GOT3 (cell line): Measurements from ENCODE around the gene KRTAP4-16.
"Not testable (repeated sequence)": the region's sequence is repeated elsewhere in the genome, so short reads cannot be mapped to it uniquely, and the experiment has no call there.

ENCODE experiments used
- DNase-seq: peaks from one replicate; lab custom pipeline; 2025; ENCODE audit warnings: mixed read lengths; lab: John Stamatoyannopoulos, UW

The KRTAP4-16 gene

DNA sequence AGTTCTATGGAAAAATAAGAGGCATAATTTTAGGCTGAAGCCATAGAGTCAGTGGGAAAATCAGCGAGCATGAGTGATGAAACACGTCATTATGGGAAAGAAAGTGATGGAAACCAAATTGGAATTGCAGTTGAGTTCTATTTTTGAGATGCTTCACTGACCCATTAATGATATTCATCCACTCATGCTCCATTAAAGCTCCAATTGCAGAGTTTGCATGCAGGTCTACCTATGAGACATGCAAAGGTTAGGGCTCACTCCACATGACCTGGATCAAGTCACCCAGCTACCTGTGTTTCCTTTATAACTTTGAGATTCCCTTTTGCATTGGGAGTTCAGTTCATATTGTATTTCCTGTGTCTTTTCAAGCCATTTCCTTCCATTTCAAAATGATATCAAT lies 28.3 kb downstream of the KRTAP4-16 start:
- no peak for DNase-seq

- no peak for DNase-seq
Observed at GRCh38 chr17:41071606-41072360, 30.2 kb downstream of the KRTAP4-16 start.

DNA sequence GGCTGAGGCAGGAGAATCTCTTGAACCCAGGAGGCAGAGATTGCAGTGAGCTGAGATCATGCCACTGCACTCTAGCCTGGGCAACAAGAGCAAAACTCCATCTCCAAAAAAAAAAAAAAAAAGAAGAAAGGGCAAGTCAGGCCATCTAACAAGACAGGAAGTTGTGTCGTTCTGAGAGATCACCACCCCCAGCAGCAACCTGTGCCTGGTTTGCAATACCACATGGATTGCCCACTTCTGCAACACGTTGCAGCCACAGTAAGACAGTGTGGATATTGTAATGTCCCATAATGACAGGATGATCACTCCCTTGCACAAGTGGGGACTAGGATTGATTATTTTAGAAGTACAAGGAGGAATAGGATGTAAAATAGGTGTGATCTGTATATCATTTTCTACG lies 33.0 kb downstream of the KRTAP4-16 start:
- DNase-seq = no peak

GRCh38 chr17:41067281-41067680 lies 34.7 kb downstream of the KRTAP4-16 start:
- no peak for DNase-seq

- no peak for DNase-seq
Observed at GRCh38 chr17:41065829-41066624, 36.0 kb downstream of the KRTAP4-16 start, which contains the start of gene KRTAP2-4. Gene KRTAP2-4, minus strand, starts transcription at chr17:41065879. Its CDS starts 34 bp downstream, at chr17:41065845.

- not testable (repeated sequence) for DNase-seq
Observed at GRCh38 chr17:41065016-41065689, 36.9 kb downstream of the KRTAP4-16 start.

GRCh38 chr17:41064301-41064700 lies 37.7 kb downstream of the KRTAP4-16 start:
- no peak for DNase-seq

DNA sequence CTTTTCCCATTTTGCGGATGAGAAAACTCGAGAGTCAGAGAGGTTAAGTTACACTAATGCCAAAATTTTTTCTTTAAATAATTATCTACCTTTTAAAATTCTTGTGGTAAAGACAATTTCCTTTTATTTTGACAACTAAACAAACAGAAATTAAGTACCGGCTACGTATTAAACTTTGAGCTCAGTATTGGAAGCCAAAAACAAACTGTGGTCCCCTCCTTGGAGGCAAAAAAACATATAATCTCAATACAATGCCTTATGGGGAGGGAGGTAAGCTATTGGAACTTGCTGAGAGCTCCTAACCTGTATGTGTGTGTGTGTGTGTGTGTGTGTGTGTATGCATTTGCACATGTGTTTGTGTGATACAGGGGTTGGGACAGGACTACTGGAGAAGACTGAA lies 38.6 kb downstream of the KRTAP4-16 start:
- no peak for DNase-seq

GRCh38 chr17:41061964-41062363 lies 40.0 kb downstream of the KRTAP4-16 start:
- no peak for DNase-seq

DNA sequence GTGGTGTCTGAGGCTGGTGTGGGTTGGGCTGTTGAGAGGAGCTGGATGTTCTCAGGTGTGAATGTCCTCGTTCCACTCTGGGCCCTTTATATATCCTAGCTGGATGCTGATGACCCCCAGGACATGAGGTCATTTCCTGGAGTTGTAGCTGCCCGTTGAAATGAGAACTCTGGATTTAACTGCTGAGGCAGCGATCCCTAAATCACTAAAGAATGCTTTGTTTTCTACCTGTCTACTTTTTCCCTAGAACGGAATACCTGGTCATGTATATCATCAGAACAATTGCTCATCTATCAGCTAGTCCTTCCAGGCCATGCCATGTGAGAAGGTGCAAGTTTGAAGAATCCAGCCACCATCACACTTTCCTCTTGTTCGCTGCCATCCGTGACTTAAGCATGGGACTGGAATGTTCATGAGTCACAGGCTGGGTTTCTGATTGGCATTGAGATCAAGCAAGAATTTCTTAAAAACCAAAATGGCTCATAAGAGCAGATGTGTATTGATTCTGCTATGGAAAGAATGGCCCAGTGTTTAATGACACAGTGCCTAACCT lies 41.9 kb downstream of the KRTAP4-16 start, which contains the start of gene KRTAP2-3:
Gene KRTAP2-3, minus strand, starts transcription at position 63 of the 553 bp plus-strand sequence. CDS start 64 bp downstream, outside the sequence.
- no peak for DNase-seq

DNA sequence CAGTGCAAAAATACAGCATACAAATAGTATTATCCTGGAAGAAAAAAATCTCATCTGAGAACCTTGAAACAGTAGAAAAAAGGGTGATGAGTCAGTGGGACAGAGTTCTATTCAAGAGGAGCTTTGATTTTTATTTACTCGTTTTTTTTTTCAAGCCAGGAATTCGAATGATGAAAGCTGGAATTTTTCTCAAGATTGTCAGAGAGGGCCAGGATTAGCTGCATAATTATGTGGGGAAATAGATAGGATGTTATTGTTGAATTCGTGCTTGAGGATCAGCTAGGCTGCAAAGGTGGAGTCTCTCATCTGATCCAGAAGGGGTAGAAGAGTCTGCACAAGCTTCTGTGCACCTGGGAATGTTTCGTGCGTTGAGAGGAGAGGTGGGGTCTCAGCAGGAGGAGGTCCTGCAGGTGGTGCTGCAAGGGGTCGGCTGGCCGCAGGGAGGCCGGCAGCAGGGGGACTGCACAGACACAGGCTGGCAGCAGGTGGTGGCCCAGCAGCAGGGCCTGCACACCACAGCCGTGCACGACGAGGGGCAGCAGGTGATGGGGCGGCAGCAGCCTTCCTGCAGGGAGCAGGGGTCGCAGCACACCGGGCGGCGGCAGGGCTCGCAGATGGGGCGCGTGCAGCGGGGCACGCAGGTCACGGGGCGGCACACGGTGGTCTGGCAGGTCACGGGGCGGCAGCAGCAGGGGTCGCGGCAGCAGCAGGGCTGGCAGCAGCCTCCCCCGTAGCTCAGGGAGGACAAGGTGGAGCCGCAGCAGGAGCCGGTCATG lies 42.5 kb downstream of the KRTAP4-16 start:
- DNase-seq = not testable (repeated sequence)

GRCh38 chr17:41058741-41059140 lies 43.3 kb downstream of the KRTAP4-16 start:
- no peak for DNase-seq

DNA sequence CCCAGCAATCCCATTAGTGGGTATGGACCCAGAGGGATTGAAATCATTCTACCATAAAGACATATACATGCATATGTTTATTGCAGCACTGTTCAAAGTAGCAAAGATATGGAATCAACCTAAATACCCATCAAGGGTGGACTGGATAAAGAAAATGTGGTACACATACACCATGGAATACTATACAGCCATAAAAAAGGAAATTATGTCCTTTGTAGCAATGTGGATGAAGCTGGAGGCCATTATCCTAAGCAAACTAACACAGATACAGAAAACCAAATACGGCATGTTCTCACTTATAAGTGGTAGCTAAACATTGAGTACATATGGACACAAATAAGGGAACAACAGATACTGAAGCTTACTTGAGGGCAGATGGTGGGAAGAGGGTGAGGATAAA lies 44.5 kb downstream of the KRTAP4-16 start:
- DNase-seq = no peak

DNA sequence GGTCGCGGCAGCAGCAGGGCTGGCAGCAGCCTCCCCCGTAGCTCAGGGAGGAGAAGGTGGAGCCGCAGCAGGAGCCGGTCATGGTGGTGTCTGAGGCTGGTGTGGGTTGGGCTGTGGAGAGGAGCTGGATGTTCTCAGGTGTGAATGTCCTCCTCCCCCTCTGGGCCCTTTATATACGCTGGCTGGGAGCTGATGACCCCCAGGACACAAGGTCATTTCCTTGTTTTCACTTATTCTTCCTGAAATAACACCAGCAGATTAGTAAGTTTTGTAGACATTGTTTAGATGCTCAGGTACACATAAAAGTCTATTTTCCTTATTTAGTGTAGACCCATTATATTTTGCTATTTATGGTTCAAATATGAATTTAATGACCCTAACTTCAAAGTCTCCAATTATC lies 46.9 kb downstream of the KRTAP4-16 start, which contains the start of gene KRTAP2-2:
Gene KRTAP2-2, minus strand, starts transcription at position 101 of the 400 bp plus-strand sequence. Its CDS starts 19 bp downstream, at position 82.
- DNase-seq = not testable (repeated sequence)

DNA sequence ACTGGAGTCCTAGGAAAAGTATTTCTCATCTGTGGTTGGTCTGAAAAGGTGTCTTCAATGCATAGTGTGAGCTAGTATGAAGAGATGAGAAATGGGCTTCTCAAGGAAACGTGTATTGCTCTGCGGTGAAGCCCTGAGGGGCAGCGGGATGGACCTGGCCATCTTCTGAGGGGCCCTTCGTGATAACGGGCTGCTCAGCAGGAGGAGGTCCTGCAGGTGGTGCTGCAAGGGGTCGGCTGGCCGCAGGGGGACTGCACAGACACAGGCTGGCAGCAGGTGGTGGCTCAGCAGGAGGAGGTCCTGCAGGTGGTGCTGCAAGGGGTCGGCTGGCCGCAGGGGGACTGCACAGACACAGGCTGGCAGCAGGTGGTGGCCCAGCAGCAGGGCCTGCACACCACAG lies 47.5 kb downstream of the KRTAP4-16 start:
- not testable (repeated sequence) for DNase-seq

DNA sequence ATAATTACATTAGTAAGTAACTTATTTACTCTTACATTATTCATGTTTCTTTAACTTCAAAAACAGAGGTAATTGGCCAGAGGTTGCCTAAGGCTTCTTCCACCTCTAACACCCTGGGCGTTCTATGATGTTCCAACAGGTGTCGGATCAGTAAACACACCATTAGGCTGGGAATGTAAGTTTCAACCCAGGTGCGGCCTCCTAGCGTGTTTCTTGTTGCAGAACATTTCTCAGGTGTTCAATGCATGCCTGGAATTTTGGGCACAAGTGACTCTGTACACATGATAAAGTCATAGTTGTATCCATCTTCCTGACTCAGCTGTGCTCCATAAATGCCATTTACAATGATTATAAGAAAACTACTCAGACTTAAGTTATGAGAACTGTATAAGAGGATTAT lies 48.0 kb downstream of the KRTAP4-16 start:
- DNase-seq = no peak

DNA sequence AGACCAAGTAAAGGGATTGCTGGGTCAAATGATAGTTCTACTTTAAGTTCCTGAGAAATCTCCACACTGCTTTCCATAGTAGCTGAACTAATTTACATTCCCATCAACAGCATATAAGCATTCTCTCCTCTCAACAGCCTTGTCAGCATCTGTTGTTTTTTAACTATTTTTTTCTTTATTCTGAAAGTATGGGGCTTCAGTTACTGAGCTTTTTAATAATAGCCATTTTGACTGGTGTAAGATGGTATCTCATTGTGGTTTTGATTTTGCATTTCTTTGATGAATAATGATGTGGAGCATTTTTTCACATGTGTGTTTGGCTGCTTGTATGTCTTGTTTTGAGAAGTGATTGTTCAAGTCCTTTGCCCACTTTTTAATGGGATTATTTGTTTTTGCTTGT lies 49.4 kb downstream of the KRTAP4-16 start:
- no peak for DNase-seq
